Erythroblast (primary cell): ENCODE results near the gene RPS27.

Source experiments
- GATA1 ChIP-seq: IDR thresholded peaks from 2 replicates; pipeline ENCODE4 v1.6.1; 2011; ENCODE audit warnings: low read depth, mild to moderate bottlenecking, control low read depth, low read length, moderate library complexity
- POLR2A ChIP-seq: IDR thresholded peaks from 2 replicates; pipeline ENCODE4 v1.6.1; 2011; ENCODE audit warnings: mild to moderate bottlenecking, low read length

- TF ChIP-seq POLR2A, result no peak
- TF ChIP-seq GATA1, result no peak
Observed at GRCh38 chr1:153959454-153959853, 31.1 kb upstream of the RPS27 start.
